Activated effector memory CD4-positive, alpha-beta T cell treated with Interleukin-2 at 50 U/mL for 16 hours (primary cell): Measurements from ENCODE around the gene NR1H4.
"Not testable (repeated sequence)": the region's sequence is repeated elsewhere in the genome, so short reads cannot be mapped to it uniquely, and the experiment has no call there.

Source experiments
- DNase-seq: peaks from one replicate; pipeline ENCODE4 v3.0.0-alpha.2; 2020

NR1H4 gene

DNA sequence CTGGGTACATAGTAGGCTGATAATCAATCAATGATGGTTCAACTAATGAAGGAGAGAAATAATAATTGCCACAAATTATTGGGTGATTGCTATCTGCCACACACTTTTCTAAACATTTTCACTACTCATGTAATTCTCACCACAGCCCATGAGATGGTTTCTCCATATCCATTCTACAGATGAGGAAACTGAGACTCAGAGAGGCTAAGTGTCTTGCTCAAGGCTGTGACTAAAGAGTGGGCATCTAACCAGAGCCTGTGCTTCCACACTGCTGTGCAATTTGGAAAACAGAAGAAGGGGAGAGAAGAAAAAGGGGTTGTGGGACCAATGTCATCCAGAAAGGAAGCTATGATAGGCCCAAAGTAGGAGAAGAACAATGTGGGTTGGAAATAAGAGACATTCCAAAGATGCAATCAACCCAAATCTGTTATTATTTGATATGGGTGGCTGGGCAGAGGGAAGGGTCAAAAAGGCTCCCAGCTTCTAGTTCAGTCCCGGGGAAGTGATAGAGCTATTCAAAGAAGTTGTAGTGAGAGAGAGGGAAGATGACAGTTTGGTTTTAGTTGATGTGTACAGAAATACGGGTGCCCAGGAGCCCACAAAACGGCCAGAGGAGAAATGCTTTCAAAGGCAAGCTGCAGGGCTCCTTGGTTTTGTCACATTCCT is 483 bp upstream of the NR1H4 start:
- DNase-seq, result no peak

DNA sequence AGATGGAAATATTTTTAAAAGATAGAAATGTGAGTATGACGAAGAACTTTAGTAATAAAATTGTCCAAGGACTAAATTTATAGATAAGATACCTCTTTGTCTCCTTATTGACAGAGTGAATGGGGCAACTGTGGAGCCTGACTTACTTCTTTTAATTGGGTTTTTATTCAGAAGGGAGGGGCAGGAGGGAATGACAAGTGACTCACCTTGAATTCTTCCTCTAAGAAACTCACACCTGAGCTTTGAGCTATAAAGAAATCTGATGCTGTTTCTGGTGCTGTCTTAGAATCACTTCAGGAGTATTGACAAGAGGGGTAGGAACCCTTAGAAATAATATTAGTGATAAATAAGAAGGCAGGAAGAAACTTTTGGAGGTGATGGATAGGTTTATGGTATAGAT is 951 bp downstream of the NR1H4 start:
- no peak for DNase-seq

DNA sequence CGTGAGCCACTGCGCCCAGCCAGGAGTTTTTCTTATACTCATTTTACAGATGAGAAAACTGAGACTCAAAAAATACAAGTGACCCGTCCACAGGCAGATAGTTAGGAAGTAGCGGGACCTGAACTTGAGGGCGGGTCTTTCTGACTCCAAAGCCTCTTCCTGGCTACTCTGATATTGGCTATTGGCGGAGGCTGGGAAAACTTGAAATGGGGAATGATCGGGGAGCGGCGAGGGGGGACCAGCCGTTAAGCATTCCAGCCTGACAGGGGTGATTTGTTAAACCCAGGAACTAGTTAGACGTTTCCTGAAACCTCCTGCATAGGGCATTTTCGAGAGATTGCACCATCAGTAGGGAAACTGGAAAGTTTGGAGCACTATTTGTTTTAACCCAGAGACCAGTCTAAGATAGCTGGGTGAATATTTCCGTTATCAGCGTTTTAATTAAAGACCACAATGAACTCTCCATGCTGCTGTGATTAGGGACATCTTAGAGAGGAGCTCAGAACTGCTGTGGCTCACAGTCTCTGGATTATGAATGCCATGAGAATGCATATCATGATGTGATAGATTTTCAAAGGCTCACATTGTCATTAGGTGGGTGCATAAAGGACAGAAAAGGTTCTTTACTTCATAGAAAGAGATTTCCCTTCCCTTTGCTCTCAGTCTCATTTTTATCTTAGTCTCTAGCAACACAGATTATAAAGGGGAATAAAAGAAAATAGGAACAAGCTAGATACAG is 2.5 kb downstream of the NR1H4 start:
- no peak for DNase-seq

DNA sequence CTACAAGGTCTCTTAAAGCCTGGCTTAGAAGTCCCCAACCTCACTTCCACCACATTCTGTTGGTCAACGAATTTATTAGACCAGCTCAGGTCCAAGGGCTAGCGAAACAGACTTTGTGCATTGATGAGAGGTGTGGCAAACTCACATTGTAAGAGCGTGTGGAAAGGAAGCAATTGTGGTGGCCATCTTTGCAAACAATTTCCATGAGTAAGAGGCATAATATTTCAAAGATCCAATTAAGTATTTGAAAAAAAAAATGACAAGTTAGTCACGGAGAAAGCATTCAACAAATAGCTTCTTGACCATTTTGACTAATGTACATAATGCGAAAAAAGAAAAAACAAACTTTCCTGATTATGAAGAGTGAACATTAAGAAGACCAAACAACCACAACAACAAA is 7.4 kb downstream of the NR1H4 start:
- DNase-seq, result no peak

DNA sequence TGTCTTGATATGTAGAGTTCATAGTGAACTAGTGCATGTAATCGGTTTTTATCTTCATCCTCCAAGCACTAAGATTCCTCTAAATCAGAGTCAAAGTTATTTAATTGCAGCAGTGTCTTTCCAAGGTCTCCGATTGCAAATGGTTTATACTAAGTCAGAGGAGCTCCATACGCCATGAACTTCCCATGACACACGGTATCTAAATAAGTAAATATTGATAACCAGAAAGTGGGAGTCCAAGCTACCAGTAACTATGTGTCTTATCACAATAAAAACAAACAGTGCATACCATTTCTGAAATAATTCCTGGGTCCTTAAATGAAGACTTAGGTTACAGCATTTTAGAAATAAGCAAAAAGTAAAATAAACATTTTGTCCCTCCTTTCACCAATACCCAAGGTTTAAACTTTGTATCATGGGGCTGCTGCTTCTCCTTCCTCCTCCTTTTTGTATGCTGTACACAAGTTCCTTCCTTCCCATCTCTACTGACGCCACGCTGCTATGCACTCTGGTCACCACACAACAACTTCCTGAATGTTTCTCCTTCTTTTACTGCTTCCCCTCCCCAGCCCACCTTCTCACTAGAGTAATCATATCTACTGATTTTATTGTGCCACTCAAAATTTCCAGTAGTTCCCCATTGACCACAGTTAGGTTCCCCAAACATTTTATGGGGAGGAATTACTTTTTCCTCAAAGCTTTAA is 10.7 kb downstream of the NR1H4 start:
- no peak for DNase-seq

DNA sequence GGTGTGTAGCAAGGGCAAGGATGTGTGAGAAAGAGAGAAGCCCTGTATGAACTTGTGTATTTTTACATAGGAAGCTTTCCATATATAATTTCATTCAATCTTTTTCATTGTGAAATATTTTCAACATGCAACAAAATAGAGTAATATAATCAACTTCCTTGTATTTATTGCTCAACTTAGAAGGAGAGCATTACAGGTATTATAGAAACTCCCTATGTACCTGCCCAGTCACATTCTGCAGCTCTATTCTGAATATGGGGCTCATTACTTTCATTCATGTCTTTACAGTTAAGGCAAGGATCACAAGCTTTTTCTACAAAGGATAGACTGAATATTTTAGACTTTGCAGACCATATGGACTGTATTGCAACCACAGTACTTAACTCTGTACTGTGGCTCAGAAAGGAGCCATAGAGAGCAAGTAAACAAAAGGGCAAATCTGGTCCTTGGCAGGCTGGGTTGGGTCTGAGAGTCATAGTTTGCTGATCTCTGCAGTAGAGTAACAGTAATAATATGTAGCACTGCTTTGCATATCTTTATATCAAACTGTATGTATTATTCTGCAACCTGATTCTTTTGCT is 11.3 kb downstream of the NR1H4 start:
- no peak for DNase-seq

DNA sequence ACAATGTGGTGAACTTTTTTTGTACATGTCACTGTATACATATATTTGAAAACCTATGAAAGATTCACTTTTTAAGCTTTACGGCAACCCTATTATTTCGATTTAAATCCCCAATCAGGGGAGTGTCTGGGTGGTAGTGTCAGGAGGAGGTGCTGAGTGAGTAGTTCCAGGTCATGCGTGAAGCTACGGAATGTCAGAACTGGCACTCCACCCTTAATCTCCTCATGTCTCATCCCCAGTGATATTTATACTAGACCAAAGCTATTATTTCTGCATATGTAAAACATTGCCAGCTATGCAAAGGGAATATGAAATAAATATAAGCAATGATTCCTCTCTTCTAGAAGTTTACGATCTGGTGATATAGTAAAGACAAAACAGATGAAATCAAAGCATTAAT is 12.3 kb downstream of the NR1H4 start:
- no peak for DNase-seq

DNA sequence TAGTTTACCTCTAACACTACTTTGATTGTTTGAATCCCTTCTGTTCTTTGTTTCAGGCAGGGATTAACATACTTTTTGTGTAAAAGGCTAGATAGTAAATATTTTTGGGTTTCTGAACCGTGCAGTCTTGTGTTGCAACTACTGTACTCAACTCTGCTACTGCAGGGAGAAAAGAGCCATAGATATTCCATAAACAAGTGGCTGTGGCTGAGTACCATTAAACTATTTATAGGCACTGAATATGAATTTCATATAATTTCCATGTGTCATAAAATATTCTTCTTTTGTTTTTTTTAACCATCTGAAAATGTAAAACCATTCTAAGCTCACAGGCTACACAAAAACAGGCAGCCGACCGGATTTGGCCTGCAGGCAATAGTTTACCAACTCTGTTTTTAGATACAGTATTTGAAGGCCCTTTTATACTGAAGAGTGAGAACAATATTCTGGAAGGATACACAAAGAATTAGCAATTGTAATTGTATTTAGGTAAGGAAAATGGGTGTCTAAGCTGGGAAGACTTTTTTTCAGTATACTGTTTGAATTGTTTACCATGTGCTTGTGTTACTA is 15.7 kb downstream of the NR1H4 start:
- DNase-seq, result no peak

DNA sequence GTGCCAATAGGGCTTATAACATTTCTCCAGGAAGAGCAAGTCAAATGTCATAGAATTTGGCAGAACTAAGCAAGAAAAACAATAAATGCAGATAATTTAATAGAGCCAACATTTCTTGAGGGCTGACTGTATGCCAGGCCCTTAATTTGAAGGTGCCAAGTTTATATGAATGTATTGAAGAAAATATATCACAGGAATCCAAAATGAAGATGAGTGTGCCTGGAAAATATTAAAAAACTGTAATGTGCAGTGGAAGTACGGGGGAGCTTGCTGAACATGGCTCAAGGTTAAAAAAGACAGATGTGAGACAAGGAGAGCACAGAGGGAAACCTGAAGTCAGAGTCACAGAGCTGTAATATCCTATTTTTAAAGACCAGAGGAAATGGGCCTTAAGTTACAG is 16.4 kb downstream of the NR1H4 start:
- DNase-seq, result no peak

DNA sequence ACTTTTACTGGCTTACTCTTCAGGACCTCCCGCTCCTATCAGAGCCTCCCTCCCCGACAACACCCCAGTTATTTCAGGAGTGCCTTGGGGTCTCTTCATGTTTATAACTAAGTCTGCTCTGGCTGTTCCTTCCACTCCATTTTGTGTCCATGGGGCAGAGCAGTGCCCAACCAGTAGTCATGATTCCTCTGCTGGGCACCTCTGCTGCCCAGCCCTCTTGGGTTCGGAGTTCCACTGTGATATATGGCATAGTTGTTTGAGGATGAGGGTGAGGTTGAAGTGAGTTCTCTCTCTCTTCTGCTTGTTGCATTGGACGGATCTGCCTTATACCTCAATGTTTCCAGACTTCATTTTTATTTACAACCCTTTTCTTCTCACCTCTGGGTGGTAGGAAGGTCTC is 17.4 kb downstream of the NR1H4 start:
- DNase-seq, result no peak

DNA sequence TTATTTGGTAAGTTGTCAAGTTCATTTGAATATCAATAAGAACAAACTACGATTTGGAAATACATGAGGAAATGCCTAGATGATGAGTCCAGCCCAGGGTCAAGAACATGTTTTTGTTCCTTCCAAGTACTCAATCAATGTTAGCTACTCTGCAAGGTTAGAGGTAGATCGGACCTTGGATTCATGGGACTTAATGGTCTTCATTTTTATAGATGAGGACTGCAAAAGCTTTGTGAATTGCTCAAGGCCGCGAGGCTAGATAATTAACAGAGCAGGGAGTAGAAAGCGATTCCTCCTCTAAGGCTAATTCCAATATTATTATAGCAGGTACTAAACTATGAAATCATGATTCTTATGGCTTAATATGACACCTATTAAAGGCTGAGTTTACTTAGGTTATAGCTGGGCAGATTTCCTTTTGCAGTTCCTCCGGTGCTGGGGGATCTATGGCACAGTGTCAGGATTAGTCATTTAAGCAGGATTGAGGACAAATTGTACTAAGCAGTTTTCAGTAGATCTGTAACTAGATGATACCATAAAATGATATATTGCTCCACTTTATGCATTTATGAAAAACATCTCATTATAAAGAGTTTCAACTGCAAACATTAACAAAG is 19.8 kb downstream of the NR1H4 start:
- no peak for DNase-seq

DNA sequence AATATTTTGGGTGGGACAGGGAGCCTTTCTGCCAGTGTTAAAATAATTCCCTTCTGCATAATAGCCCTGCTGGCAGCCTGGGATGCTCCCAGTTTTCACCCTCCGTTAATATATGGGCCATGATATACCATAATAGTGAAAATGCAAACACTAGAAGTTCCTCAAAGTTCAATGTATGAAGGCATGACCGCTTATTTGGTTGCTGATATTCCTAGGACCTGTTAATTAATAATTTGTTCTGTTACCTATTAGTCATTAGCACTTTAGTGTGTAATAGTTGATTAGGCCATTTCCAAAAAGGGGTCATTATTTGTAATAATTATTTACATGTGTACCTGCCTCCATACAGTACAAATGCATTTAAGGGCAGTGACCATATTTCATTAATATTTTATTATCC is 20.4 kb downstream of the NR1H4 start:
- DNase-seq, result no peak

DNA sequence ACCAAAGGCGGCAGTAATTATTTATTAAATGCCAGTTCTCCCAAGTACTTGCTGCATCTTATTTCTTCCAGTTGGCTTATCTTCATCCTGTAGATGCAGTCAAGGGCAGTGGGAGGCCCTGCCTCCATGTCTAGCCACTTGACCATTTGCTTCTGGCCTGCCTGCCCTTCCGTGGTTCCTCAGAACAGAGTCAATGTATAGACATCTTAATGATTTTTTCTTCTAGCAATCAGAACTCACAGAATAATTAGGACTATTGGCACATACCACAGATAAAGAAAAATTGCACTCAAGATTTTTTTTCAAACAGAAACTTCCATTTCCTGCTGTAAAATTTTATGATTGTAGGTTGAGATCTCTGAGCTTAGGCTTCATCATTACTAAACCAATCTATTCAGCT is 20.9 kb downstream of the NR1H4 start:
- DNase-seq, result no peak

DNA sequence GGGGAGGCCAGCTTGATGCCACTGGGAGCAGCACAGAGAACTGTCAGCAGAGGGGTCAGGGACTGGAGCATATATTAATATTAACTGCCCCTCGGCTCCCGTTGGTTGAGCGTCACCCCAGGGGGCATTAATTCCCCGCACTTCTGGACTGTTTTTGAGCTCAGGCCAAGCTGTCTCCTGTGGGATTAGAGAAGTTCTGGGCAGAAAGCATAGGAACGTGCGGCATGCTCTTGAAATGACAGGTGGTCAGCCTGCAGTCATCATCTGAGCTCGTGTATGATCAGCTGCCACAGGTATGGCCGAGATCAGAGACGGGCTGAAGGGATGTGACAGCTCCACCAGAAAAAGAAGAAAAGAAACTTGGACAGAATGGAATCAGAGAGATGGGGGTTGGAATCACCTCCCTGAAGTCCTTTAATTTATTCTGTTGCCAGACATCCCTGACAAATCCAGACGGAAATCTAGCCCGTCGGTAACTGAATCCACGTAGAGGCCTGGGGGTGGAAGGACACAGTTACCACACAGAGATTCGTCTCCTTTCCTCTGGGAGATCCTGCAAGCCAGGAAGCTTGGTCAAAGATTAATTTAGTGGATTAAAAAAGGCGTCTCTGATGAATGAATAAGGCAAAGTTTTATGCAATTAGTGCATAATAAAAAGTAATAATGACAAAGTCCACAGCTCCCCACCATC is 23.6 kb downstream of the NR1H4 start:
- no peak for DNase-seq

DNA sequence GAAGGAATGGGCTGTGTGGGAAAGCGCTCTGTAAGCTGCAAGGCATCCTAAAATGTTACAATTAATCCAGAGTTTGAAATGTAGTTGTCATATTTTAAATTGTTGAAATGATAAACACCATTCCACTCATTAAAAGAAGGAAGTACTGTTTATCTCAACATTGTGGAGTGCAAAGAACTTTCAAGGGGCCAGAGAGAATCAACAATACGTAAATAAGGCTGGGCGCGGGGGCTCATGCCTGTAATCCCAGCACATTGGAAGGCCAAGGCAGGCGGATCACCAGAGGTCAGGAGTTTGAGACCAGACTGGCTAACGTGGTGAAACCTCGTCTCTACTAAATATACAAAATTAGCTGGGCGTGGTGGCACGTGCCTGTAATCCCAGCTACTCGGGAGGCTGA is 24.5 kb downstream of the NR1H4 start:
- no peak for DNase-seq

DNA sequence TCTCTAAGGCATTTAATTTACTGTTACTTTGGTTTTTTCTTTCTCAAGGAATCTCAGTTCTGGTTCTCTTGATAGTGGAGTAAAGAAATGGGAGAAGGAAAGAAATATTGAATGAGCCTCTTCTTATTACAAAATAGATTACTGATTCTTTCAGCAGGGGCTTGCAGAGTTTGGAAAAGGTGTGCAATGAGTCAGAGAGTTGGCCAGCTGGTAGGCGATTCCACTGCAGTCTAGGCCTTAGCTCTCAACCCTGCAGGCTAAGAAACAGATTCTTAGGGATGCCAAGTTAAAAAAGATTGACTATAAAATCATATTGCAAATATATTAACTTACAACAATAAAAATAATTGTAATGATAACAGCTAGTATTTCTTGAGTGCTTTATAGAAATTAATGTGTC is 25.8 kb downstream of the NR1H4 start:
- DNase-seq, result no peak

DNA sequence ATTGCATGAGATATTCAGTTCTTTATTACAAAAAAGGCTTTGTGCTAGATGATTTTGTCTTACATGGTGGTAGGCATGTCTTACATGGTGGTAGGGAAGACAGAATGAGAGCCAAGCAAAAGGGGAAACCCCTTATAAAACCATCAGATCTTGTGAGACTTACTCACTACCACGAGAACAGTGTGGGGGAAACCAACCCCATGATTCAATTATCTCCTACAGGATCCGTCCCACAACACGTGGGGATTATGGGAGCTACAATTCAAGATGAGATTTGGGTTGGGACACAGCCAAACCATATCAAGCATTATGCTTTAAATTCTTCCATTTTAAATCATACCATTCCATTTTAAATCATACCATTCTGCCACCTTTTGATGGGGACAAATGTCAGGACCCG is 29.1 kb downstream of the NR1H4 start:
- not testable (repeated sequence) for DNase-seq

DNA sequence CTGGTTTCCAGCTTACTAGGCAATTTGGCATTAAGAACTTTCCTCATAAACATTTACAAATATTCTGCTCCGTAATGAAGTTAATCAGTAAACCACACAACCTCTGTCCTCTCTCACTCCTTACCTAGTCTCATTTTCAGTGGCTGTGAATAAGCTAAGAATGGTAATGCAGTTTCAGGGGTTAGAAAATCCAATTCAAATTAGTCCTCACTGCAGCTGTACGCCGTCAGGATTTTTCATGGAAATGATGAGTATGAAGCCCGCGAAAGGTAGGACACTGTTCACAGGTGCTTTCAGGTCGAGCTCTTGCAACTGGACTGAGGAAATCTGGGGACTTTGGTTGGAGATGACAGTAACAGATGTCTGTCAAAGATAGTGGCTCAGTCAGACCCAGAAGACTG is 29.6 kb downstream of the NR1H4 start:
- DNase-seq, result no peak

DNA sequence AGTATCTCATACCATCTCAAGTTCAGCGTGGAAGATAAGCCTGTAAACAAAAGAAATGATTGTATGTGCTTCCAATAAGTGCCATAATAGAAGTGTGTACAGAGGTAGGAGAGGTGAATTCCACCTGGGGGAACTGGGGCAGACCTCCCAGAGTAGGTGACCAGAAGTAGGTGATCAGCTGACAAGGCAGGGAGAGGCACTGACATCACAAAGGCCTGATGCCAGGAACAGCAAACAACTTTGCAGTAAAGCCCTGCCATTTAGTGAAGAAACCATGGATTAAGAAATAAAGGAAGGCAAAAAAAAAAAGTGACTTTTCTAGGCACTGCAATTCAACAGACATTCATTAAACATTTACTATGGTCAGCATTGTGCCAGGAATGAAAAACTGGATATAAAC is 31.1 kb downstream of the NR1H4 start:
- no peak for DNase-seq

DNA sequence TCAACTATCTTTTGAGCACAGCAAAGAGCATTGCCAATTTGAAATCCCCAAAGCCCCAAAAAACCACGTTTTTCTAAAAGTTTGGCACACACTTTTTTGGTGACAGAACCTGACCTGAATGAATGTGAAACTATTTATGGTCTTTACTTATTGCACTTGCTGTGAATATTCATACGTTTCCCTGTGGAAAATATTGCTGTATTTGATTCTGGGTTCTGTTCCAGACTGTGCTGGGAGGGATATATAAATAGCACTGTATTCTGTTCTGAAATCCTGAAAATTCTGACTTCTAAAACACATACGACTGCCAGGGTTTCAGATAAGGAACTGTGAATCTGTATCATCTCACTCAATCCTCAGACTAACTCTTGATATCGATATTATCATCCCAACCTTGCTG is 35.1 kb downstream of the NR1H4 start:
- DNase-seq, result no peak

DNA sequence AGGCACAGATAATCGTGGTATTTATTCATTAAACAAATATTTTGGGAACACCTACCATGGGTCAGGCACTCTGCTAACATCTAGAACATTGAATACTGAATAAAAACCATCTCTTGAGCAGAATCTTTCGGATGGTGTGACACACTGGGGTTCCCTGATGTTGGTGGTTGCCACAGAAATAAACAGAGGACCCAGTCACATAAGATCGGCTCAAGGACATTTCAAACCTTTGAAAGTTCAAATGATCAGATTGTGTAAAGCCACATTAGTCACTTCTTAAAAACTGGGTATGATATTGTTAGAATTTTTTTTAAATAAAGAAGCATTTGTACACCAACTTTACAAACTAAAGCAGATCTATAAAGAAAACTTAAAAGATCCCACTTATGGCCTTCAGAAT is 39.0 kb downstream of the NR1H4 start:
- DNase-seq, result no peak

DNA sequence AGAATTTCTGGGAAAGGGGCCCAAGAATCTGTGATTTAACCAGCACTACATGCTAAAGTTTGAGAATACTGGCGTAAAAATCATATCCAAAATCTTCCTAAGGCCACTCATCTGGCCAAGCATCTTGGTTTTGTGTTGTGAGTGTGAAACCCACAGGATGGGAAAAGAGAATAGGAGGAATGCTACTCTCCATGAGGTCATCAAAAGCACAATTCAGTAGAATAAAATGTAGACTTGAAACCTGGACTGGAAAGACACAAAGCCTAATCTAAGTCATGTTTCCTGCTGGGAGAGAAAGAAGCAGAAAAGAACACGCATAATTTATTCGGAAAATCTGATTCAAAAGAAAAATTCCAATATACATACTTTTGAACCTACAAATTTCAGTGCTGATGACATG is 42.3 kb downstream of the NR1H4 start:
- DNase-seq, result no peak

DNA sequence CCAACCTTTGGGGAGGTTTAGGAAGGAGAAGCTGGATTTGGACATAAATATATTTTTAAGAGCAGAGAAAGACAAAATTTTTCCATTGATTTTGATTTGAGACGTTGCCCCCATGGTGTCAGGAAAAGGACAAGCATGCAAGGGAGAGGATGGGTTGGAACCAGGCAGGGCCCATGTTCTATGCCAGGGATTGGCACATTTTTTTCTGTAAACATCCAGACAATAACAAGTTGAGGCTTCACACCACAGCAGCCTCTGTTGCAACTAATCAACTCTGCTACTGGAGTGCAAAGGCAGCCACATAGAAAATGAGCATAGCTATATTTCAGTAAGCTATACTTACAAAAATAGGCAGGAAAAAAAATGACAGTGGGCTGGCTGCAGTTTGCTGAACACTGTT is 44.7 kb downstream of the NR1H4 start:
- no peak for DNase-seq
